GM21723 (cell line): ENCODE measurements around the gene CDH23.

ENCODE experiments used
- ATAC-seq: cut with Tn5 transposase; IDR thresholded peaks from one replicate; pipeline ENCODE4 v1.9.1; 2021; ENCODE audit warnings: mild to moderate bottlenecking, moderate library complexity; ENCODE audit not compliant: unreplicated experiment

Gene CDH23

GRCh38 chr10:71481746-71482410 lies 85.2 kb downstream of the CDH23 start:
- ATAC-seq = no peak

- ATAC-seq = no peak
Measured at GRCh38 chr10:71482620-71483019, 85.9 kb downstream of the CDH23 start.

- no peak for ATAC-seq
Measured at GRCh38 chr10:71483135-71483534, 86.4 kb downstream of the CDH23 start.

GRCh38 chr10:71483885-71484751 lies 87.4 kb downstream of the CDH23 start:
- ATAC-seq = no peak

GRCh38 chr10:71486484-71487114 lies 89.9 kb downstream of the CDH23 start:
- no peak for ATAC-seq

- no peak for ATAC-seq
Measured at GRCh38 chr10:71487726-71488125, 91.0 kb downstream of the CDH23 start.

GRCh38 chr10:71489077-71489476 lies 92.4 kb downstream of the CDH23 start:
- ATAC-seq = no peak

GRCh38 chr10:71492872-71493271 lies 96.2 kb downstream of the CDH23 start:
- no peak for ATAC-seq

- ATAC-seq = no peak
Measured at GRCh38 chr10:71493741-71494140, 97.0 kb downstream of the CDH23 start.

- no peak for ATAC-seq
Measured at GRCh38 chr10:71494476-71494875, 97.8 kb downstream of the CDH23 start.

- ATAC-seq = no peak
Measured at GRCh38 chr10:71494980-71495381, 98.3 kb downstream of the CDH23 start.

GRCh38 chr10:71496927-71497762 lies 100.4 kb downstream of the CDH23 start:
- ATAC-seq = no peak

- no peak for ATAC-seq
Measured at GRCh38 chr10:71497763-71498326, 101.1 kb downstream of the CDH23 start.

- no peak for ATAC-seq
Measured at GRCh38 chr10:71501402-71501801, 104.7 kb downstream of the CDH23 start.

GRCh38 chr10:71502190-71502589 lies 105.5 kb downstream of the CDH23 start:
- ATAC-seq = no peak

- no peak for ATAC-seq
Measured at GRCh38 chr10:71502851-71503250, 106.1 kb downstream of the CDH23 start.

GRCh38 chr10:71504168-71504567 lies 107.4 kb downstream of the CDH23 start:
- no peak for ATAC-seq

GRCh38 chr10:71504570-71504969 lies 107.8 kb downstream of the CDH23 start:
- no peak for ATAC-seq

GRCh38 chr10:71505862-71506261 lies 109.1 kb downstream of the CDH23 start:
- no peak for ATAC-seq

- ATAC-seq = no peak
Measured at GRCh38 chr10:71509444-71509843, 112.7 kb downstream of the CDH23 start.

GRCh38 chr10:71511206-71511605 lies 114.5 kb downstream of the CDH23 start:
- no peak for ATAC-seq
